ENCODE results near the gene CYTH3.

DNA sequence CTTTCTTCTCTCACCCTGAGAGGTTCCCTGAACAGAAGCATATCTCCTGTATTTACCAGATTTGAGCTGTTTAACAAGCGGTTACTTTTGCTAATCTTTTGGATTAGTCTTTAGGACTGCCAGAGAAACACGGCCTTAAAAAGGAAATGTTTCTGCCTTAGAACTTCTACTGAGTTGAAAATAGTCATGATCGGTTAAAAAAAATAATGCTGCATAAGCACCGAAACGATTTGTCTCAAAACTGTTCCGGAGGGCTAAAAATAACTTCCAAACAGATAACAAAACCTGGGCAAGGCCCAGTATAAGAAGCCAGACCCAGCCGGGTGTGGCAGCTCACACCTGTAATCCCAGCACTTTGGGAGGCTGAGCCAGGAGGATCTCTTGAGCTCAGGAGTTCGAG, 43.3 kb upstream of the CYTH3 start:
- TF ChIP-seq CTCF (IDR thresholded peaks at IDR 0.05; ENCODE audit: control extremely low read depth in 1 of 3, insufficient read depth in 1 of 3, low read depth in 1 of 3, low read length in 3 of 3) (no peak), MAFK (IDR thresholded peaks at IDR 0.05; ENCODE audit: low read depth, low read length) (no peak), POLR2A (IDR thresholded peaks at IDR 0.05; ENCODE audit: control extremely low read depth in 1 of 2, low read depth in 2 of 2, low read length in 2 of 2) (no peak), HDAC6 (IDR thresholded peaks at IDR 0.05; ENCODE audit: low read depth, low read length) (no peak), RFX5 (IDR thresholded peaks at IDR 0.05; ENCODE audit: borderline replicate concordance, low read depth, low read length) (no peak), FOSL1 (IDR thresholded peaks at IDR 0.05; ENCODE audit: insufficient read depth, low read depth, low read length) (no peak), RAD21 (IDR thresholded peaks at IDR 0.05 in 1 of 2, conservative IDR thresholded peaks at IDR 0.05 in 1 of 2; ENCODE audit: low read depth in 2 of 2, low read length in 2 of 2) (no peak), GTF2F1 (IDR thresholded peaks at IDR 0.05; ENCODE audit: borderline replicate concordance, low read depth, low read length) (no peak), BRCA1 (IDR thresholded peaks at IDR 0.05; ENCODE audit: low read depth, low read length) (no peak), CEBPB (IDR thresholded peaks at IDR 0.05; ENCODE audit: low read depth, low read length) (no peak)
- TF ChIP-seq, protein P1, sequence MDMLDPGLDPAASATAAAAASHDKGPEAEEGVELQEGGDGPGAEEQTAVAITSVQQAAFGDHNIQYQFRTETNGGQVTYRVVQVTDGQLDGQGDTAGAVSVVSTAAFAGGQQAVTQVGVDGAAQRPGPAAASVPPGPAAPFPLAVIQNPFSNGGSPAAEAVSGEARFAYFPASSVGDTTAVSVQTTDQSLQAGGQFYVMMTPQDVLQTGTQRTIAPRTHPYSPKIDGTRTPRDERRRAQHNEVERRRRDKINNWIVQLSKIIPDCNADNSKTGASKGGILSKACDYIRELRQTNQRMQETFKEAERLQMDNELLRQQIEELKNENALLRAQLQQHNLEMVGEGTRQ (IDR thresholded peaks at IDR 0.05; ENCODE audit: low read length): no peak
- TF ChIP-seq, protein P2, sequence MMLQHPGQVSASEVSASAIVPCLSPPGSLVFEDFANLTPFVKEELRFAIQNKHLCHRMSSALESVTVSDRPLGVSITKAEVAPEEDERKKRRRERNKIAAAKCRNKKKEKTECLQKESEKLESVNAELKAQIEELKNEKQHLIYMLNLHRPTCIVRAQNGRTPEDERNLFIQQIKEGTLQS (IDR thresholded peaks at IDR 0.05; ENCODE audit: insufficient read depth, low read depth, low read length): no peak

All from H1 (cell line).